Type B pancreatic cell (in vitro differentiated cells): ENCODE measurements around the gene RTKN2. TPM values are rescaled to one million over a fixed set of nuclear protein-coding genes. Genes with fewer than 3 reads are reported as not detected.
A peak's percentile ranks its signal among the peaks of the same experiment; 100 is the strongest.
"Not testable (repeated sequence)": the region's sequence is repeated elsewhere in the genome, so short reads cannot be mapped to it uniquely, and the experiment has no call there.

Experiments
- DNase-seq: peaks from one replicate; pipeline ENCODE4 v3.0.0; 2021; ENCODE audit warnings: mixed read lengths; ENCODE audit not compliant: unreplicated experiment; ENCODE audit errors: extremely low spot score
- H3K27ac Mint-ChIP-seq: 2 replicates; pipeline ENCODE4 v1.8.0; 2021; ENCODE audit warnings: mild to moderate bottlenecking, mixed read lengths
- H3K27me3 Mint-ChIP-seq: 2 replicates; pipeline ENCODE4 v1.8.0; 2021; ENCODE audit warnings: mixed read lengths
- H3K36me3 Mint-ChIP-seq: 2 replicates; pipeline ENCODE4 v1.8.0; 2021; ENCODE audit warnings: mixed read lengths
- H3K4me1 Mint-ChIP-seq: one replicate; pipeline ENCODE4 v1.8.0; 2021; ENCODE audit warnings: mixed read lengths; ENCODE audit not compliant: unreplicated experiment
- H3K4me3 Mint-ChIP-seq: 2 replicates; pipeline ENCODE4 v1.8.0; 2021; ENCODE audit warnings: mild to moderate bottlenecking, mixed read lengths
- H3K9me3 Mint-ChIP-seq: 2 replicates; pipeline ENCODE4 v1.8.0; 2021; ENCODE audit warnings: mixed read lengths
- total RNA-seq: library from RNA; stranded (reverse); gene quantifications from 2 replicates; pipeline ENCODE4 v1.2.1, GENCODE V29; 2021; ENCODE audit warnings: low replicate concordance
- TF ChIP-seq, protein P1 (sequence below): fragments of 200-600 bp; sonication (generic); conservative IDR thresholded peaks from 2 replicates; pipeline ENCODE4 v1.5.0; 2021; ENCODE audit warnings: antibody characterized with exemption, mild to moderate bottlenecking

Gene RTKN2
- total RNA-seq, 1 donor from 2014 or later: 10.0 TPM

GRCh38 chr10:62244785-62245467, 23.7 kb downstream of the RTKN2 start:
- no peak overlapping the region for H3K4me3 Mint-ChIP-seq
- TF ChIP-seq, protein P1, sequence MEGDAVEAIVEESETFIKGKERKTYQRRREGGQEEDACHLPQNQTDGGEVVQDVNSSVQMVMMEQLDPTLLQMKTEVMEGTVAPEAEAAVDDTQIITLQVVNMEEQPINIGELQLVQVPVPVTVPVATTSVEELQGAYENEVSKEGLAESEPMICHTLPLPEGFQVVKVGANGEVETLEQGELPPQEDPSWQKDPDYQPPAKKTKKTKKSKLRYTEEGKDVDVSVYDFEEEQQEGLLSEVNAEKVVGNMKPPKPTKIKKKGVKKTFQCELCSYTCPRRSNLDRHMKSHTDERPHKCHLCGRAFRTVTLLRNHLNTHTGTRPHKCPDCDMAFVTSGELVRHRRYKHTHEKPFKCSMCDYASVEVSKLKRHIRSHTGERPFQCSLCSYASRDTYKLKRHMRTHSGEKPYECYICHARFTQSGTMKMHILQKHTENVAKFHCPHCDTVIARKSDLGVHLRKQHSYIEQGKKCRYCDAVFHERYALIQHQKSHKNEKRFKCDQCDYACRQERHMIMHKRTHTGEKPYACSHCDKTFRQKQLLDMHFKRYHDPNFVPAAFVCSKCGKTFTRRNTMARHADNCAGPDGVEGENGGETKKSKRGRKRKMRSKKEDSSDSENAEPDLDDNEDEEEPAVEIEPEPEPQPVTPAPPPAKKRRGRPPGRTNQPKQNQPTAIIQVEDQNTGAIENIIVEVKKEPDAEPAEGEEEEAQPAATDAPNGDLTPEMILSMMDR: peak; percentile 92
- peaks cover 3% of the 10 kb centered on the region for H3K36me3 Mint-ChIP-seq
- no peaks in the 10 kb centered on the region for H3K9me3 Mint-ChIP-seq
- H3K4me1 Mint-ChIP-seq: peaks cover 14% of the 10 kb centered on the region
- no peaks in the 10 kb centered on the region for H3K27me3 Mint-ChIP-seq
- no peak for DNase-seq
- no peak overlapping the region for H3K27ac Mint-ChIP-seq

- H3K4me3 Mint-ChIP-seq: no peak overlapping the region
- H3K4me1 Mint-ChIP-seq: peaks cover 13% of the 10 kb centered on the region
- TF ChIP-seq, protein P1: no peak
- DNase-seq: no peak
- H3K27ac Mint-ChIP-seq: no peak overlapping the region
- no peaks in the 10 kb centered on the region for H3K9me3 Mint-ChIP-seq
- peaks cover 3% of the 10 kb centered on the region for H3K36me3 Mint-ChIP-seq
- no peaks in the 10 kb centered on the region for H3K27me3 Mint-ChIP-seq
Measured at GRCh38 chr10:62244088-62244487, 24.6 kb downstream of the RTKN2 start.

- Mint-ChIP-seq H3K4me3 (no peak overlapping the region), H3K36me3 (peaks cover 3% of the 10 kb centered on the region), H3K27me3 (no peaks in the 10 kb centered on the region), H3K27ac (no peak overlapping the region), H3K4me1 (peaks cover 11% of the 10 kb centered on the region), H3K9me3 (no peaks in the 10 kb centered on the region)
- no peak for DNase-seq
- TF ChIP-seq, protein P1: no peak
Measured at GRCh38 chr10:62243647-62243997, 25.0 kb downstream of the RTKN2 start.

DNA sequence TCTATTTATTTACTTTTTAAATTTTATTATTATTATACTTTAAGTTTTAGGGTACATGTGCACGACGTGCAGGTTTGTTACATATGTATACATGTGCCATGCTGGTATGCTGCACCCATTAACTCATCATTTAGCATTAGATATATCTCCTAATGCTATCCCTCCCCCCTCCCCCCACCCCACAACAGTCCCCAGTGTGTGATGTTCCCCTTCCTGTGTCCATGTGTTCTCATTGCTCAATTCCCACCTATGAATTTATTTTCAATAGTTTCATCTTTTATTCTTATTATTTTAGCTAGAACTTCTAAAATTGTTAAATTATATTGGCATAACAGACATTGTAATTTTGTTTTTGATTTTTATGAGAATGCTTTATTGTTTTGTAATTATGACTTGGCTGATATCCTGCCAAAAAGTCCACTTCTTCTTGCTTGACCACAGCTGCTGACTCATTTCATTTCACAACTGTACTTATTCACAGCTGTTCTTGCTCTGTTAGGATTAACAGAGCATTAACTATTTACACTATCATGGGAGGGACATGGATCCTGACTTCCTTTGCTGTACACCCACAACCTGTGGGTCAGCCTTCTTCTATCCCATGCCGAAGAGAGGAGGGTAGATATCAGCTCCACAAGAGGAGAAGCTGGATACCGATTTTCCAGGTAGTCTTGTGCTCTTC, 25.5 kb downstream of the RTKN2 start:
- H3K9me3 Mint-ChIP-seq, DNase-seq, H3K4me3 Mint-ChIP-seq, H3K27ac Mint-ChIP-seq, H3K36me3 Mint-ChIP-seq, H3K27me3 Mint-ChIP-seq: not testable (repeated sequence)
- H3K4me1 Mint-ChIP-seq: peaks cover 11% of the 10 kb centered on the region

DNA sequence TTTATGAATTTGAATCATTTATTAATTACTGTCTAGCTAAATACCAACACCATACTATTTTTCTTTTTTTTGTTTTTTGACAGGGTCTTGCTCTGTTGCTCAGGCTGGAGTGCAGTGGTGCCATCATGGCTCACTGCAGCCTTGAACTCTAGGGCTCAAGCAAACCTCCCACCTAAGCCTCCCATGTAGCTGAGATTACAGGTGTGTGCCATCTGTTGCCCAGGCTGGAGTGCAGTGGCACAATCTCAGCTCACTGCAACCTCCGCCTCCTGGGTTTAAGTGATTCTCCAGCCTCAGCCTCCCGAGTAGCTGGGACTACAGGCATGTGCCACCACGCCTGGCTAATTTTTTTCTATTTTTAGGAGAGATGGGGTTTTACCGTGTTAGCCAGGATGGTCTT, 27.1 kb downstream of the RTKN2 start:
- H3K4me1 Mint-ChIP-seq: peaks cover 11% of the 10 kb centered on the region
- H3K4me3 Mint-ChIP-seq, H3K27me3 Mint-ChIP-seq, H3K27ac Mint-ChIP-seq, DNase-seq, H3K9me3 Mint-ChIP-seq, H3K36me3 Mint-ChIP-seq: not testable (repeated sequence)

- peaks cover 3% of the 10 kb centered on the region for H3K36me3 Mint-ChIP-seq
- no peak for DNase-seq
- peaks cover 8% of the 10 kb centered on the region for H3K4me1 Mint-ChIP-seq
- H3K27ac Mint-ChIP-seq: no peak overlapping the region
- TF ChIP-seq, protein P1: no peak
- no peak overlapping the region for H3K4me3 Mint-ChIP-seq
- no peaks in the 10 kb centered on the region for H3K27me3 Mint-ChIP-seq
- no peaks in the 10 kb centered on the region for H3K9me3 Mint-ChIP-seq
Measured at GRCh38 chr10:62239994-62240393, 28.6 kb downstream of the RTKN2 start.
